ENCODE results near the gene TMEM14A.

TMEM14A gene

DNA sequence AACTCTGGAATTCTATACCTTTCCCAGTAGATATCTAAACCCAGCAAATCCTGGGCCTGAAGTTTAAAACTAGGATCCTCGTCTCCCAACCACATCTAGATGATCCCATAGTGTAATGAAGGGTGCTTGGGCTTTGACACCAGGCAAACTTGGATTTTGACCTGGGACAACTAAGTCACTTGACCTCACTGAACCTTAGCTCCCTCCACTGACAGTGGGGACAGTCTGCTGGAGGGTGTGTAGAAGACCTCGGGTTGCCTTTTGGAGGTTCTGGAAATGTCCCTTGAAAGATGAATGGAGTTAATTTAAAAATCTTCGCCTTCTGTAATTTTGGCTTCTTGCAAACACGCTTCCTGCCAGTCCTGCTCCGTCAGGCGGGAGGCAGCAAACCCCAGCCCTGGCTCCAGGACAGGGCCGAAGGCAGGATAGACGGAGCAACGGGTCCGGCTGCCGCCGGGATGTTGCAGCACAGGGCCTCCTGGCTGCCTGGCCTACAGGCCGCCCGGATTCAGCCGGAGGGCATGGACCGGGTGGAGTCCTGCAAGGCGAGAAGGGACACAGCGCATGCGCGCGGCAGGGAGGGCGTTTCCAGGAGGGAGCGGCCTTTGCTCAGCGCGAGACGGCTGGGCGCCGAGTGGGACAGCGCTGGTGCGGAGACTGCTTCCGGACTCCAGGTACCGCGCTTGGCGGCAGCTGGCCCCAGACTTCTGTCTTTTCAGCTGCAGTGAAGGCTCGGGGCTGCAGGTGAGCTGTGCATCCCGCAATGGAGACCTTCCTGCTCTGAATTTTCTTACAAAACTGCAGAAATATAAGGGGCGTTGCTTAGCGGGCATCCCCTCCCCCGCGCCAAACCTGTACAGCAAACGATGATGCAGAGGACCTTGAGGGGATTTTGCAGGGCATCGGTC, at the start of gene TMEM14A:
TSS of gene TMEM14A (plus strand) at position 612 of the 908 bp plus-strand sequence. CDS start 5,990 bp downstream, outside the sequence.
- TF ChIP-seq, protein P1, sequence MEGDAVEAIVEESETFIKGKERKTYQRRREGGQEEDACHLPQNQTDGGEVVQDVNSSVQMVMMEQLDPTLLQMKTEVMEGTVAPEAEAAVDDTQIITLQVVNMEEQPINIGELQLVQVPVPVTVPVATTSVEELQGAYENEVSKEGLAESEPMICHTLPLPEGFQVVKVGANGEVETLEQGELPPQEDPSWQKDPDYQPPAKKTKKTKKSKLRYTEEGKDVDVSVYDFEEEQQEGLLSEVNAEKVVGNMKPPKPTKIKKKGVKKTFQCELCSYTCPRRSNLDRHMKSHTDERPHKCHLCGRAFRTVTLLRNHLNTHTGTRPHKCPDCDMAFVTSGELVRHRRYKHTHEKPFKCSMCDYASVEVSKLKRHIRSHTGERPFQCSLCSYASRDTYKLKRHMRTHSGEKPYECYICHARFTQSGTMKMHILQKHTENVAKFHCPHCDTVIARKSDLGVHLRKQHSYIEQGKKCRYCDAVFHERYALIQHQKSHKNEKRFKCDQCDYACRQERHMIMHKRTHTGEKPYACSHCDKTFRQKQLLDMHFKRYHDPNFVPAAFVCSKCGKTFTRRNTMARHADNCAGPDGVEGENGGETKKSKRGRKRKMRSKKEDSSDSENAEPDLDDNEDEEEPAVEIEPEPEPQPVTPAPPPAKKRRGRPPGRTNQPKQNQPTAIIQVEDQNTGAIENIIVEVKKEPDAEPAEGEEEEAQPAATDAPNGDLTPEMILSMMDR (conservative IDR thresholded peaks at IDR 0.05; ENCODE audit: low read depth, low read length): peak; percentile 23
- peak within 1 kb of the TSS; percentile 69 for H3K4me3 ChIP-seq (ENCODE audit: low read depth, low read length)

GRCh38 chr6:52621631-52622030, 49.3 kb upstream of the TMEM14A start:
- TF ChIP-seq, protein P1 (conservative IDR thresholded peaks at IDR 0.05; ENCODE audit: low read depth, low read length): no peak
- DNase-seq (ENCODE audit: low read depth): no peak
- H3K4me3 ChIP-seq (ENCODE audit: low read depth, low read length): no peak overlapping the region

More for the DNA sequence above, at the start of gene TMEM14A:
- peak; percentile 93 for DNase-seq (ENCODE audit: low read depth)

DNA sequence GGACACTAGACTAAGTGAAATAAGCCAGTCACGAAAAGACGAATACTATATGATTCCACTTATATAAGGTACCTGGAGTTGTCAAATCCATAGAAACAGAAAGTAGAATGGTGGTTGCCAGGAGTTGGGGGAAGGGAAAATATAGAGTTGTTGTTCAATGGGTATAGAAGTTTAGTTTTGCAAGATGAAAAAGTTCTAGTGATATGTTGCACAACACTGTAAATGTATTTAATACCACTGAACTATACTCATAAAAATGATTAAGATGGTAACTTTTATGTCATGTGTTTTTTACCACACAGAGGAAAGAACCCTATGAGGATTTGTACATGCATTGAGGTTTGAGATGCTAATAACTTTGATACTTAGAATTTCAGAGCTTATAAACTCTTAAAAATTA, 48.1 kb upstream of the TMEM14A start:
- no peak for DNase-seq (ENCODE audit: low read depth)
- no peak overlapping the region for H3K4me3 ChIP-seq (ENCODE audit: low read depth, low read length)
- TF ChIP-seq, protein P1 (conservative IDR thresholded peaks at IDR 0.05; ENCODE audit: low read depth, low read length): no peak

- DNase-seq (ENCODE audit: low read depth): no peak
- TF ChIP-seq, protein P1 (conservative IDR thresholded peaks at IDR 0.05; ENCODE audit: low read depth, low read length): no peak
- no peak overlapping the region for H3K4me3 ChIP-seq (ENCODE audit: low read depth, low read length)
These were observed 38.9 kb upstream of the TMEM14A start for GRCh38 chr6:52632011-52632410.

DNA sequence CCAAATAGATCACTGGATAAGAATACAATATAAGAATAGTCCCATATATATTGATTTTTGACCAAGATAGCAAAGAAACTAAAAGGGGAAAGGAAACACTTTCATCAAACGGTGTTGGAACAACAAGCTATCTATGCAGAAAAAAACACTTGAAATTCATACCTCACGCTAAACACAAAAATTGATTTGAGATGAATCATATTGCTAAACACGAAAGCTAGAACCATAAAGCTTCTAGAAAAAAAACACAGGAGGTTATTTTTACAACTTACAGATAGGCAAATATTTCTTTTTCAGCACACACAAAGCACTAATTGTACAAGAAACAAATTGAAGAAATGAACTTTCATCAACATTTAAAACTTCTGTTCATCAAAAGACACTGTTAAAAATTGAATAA, 36.7 kb upstream of the TMEM14A start:
- H3K4me3 ChIP-seq (ENCODE audit: low read depth, low read length): no peak overlapping the region
- TF ChIP-seq, protein P1 (conservative IDR thresholded peaks at IDR 0.05; ENCODE audit: low read depth, low read length): no peak
- DNase-seq (ENCODE audit: low read depth): peak; percentile 54

DNA sequence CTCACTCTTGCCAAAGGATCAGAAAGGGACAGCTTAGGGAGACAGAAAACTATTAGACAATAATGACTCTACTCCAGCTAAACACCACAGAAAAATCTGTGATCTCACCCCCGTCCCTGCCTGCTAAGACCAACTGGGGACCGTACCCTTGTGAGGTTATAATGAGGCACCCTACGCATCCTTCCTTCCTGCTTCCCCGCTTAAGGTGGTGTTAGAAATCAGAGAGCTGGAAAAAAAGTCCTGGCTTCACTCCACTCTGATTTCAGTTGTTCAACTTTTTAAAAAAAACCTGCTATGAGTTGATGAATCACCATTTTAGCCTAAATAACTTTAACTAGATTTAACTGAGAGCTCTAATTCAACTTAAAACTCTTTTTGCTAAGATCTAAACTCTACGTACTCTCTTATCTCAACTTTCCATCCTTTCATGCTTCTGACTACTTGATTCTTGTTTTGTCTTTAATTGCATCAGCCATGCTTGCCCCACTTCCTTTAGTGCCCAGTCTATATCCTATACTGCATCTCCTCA, 35.8 kb upstream of the TMEM14A start:
- TF ChIP-seq, protein P1 (conservative IDR thresholded peaks at IDR 0.05; ENCODE audit: low read depth, low read length): no peak
- H3K4me3 ChIP-seq (ENCODE audit: low read depth, low read length): no peak overlapping the region
- peak; percentile 39 for DNase-seq (ENCODE audit: low read depth)

Measured in choroid plexus epithelial cell (primary cell).